RWPE1 (cell line): Measurements from ENCODE around the gene CYLD.

ENCODE experiments used
- CTCF ChIA-PET: fragments of 350-600 bp; sonication (Branson Sonifier 250); formaldehyde crosslinking; extraction: SDS; loops from one replicate; lab custom pipeline; 2021; lab: Yijun Ruan, JAX
- POLR2A ChIA-PET: fragments of 400-600 bp; formaldehyde crosslinking; extraction: SDS; loops from one replicate; lab custom pipeline; 2020; ENCODE audit warnings: antibody characterized with exemption; ENCODE audit not compliant: low non-redundant PET; lab: Yijun Ruan, JAX
- DNase-seq: peaks from one replicate; pipeline ENCODE4 v3.0.0; 2012; ENCODE audit warnings: low spot score
- H3K27ac ChIP-seq: fragments of 450-650 bp; 2 replicates; pipeline ENCODE4 v1.5.1; 2017
- TF ChIP-seq, protein P1 (sequence below): fragments of 450-650 bp; conservative IDR thresholded peaks from 2 replicates; pipeline ENCODE4 v1.5.1; 2017; ENCODE audit warnings: low read depth, mild to moderate bottlenecking

The CYLD gene

DNA sequence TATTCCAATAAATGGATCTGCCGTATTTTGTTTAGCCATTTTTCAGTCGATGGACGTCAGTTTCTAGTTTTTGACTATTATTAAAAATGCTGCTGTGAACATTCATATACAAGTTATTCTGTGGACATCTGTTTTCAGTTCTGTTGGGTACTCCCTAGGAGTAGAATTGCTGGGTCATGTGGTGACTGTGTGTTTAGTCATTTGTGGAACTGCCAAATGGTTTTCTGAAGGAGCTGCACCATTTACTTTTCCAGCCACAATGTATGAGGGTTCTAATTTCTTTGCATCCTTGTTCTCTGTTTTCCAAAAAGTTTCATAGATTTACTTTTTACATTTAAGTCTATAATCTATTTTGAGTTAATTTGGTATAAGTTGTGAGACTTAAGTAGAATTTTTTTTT is 29.5 kb downstream of the CYLD start:
- TF ChIP-seq, protein P1, sequence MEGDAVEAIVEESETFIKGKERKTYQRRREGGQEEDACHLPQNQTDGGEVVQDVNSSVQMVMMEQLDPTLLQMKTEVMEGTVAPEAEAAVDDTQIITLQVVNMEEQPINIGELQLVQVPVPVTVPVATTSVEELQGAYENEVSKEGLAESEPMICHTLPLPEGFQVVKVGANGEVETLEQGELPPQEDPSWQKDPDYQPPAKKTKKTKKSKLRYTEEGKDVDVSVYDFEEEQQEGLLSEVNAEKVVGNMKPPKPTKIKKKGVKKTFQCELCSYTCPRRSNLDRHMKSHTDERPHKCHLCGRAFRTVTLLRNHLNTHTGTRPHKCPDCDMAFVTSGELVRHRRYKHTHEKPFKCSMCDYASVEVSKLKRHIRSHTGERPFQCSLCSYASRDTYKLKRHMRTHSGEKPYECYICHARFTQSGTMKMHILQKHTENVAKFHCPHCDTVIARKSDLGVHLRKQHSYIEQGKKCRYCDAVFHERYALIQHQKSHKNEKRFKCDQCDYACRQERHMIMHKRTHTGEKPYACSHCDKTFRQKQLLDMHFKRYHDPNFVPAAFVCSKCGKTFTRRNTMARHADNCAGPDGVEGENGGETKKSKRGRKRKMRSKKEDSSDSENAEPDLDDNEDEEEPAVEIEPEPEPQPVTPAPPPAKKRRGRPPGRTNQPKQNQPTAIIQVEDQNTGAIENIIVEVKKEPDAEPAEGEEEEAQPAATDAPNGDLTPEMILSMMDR, result no peak
- ChIA-PET CTCF (no interaction called here), POLR2A (interaction anchor here (0.6 kb wide), 1 partner anchor 24 kb away, joined by 3 read pairs; no protein-coding TSS in a partner anchor)
- DNase-seq, result no peak
- no peak overlapping the region for H3K27ac ChIP-seq

DNA sequence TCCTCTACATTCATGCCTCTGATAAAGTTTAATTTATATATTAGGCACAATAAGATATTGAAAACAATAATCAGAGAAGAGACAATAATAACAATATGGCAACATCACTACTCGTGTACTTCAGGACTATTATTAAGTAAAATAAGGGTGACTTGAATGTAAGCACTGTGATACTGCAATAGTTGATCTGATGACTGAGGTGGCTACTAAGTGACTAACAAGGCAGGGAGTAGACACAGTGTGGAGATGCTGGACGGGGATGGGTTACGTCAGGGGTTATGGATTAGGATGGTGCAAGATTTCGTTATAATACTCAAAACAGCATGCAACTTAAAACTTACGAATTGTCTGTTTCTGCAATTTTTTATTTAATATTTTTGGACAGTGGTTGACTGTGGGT is 32.5 kb downstream of the CYLD start:
- TF ChIP-seq, protein P1, result no peak
- ChIA-PET POLR2A (no interaction called here), CTCF (interaction anchor here (0.7 kb wide), 1 partner anchor 32 kb away, joined by 3 read pairs; no protein-coding TSS in a partner anchor)
- H3K27ac ChIP-seq, result no peak overlapping the region
- DNase-seq, result no peak

DNA sequence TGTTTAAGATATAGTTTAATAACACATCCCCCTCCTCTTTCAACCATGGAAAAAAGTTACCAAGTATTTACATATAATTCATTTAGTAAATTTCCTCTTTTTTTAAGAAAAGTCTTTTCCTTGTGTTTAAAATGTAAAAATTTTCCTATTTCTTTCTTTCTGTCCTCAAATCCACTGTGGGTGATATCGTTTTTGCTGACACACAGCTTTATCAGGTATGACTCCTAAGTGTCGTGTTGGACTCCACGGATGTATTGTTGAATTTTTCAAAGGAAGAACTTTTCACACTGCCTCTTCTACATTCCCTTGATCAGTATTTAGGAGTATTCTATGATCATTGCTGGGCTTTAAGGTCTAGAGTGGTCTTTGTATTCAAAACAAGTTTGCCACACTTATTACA is 33.1 kb downstream of the CYLD start:
- TF ChIP-seq, protein P1, result no peak
- no peak overlapping the region for H3K27ac ChIP-seq
- ChIA-PET POLR2A (no interaction called here), CTCF (interaction anchor here (0.7 kb wide), 1 partner anchor 32 kb away, joined by 3 read pairs; no protein-coding TSS in a partner anchor)
- DNase-seq, result no peak

DNA sequence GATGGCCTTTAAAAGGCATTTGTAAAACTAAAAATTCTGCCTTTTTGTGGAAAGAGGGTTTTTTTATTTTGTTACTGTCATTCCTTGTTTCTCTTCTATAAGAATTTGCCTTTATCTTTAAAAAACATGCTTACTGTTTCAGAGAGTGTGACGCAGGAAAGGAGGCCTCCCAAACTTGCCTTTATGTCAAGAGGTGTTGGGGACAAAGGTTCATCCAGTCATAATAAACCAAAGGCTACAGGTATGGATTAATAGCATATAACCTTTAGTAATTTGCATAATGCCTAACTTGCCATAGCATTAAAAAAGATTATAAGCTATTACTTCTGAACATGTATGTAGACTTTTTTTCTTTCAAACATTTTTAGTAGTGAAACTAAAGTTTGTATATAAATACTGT is 34.2 kb downstream of the CYLD start:
- TF ChIP-seq, protein P1, result no peak
- H3K27ac ChIP-seq, result no peak overlapping the region
- CTCF ChIA-PET, result no interaction called here
- DNase-seq, result no peak
- POLR2A ChIA-PET, result no interaction called here

DNA sequence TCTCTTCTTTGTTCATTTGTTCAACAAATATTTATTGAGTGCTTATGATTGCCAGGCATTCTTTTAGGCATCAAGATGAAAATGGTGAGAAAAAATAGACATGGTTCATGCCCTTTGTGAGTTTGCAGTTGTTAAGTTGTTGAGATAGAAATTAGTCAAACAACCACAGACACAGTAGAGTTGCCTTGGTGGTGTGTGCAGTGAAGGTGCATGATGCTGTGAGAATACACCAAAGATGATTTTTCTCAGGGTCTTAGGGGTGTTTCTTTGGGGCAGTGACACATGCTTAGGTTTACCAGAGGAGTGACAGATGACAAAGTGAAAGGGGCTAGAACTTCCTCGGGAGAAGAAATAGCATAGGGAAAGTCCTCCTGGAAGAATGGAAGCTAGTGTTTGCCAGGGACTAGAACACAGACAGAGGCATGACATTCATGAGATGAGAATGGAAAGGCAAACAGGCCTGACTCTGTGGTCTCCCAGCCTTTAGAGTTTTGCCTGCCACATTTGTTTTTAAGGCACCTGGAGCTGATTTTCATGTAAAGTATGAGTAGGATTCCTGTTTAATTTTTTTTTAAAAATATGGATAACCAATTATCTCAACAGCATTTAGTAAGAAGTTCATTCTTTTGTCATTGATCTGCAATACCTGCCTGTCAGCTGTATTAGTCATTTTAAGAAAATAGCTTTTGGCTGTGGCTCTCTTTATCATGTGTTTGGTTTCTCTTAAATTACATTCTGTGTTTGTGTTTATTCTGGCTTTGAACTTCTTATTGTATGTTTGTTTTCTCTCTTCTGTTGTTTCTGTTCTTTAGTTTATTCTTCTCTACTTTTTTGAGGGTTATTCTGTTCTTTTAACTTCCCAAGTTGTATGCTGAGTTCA is 36.6 kb downstream of the CYLD start:
- CTCF ChIA-PET, result no interaction called here
- TF ChIP-seq, protein P1, result no peak
- POLR2A ChIA-PET, result no interaction called here
- no peak for DNase-seq
- H3K27ac ChIP-seq, result no peak overlapping the region

DNA sequence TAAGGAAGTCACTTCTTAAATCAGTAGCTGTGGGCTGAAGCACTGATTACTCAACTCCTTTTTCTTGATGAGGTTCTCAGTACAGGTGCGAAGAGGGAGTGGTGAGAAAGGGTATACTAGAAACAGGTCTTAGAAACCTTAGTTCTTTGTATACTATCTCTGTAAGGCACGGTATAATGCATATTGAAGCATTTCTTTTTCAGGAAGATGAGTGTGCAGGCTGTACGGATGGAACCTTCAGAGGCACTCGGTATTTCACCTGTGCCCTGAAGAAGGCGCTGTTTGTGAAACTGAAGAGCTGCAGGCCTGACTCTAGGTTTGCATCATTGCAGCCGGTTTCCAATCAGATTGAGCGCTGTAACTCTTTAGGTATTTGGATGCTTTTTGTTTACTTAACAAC is 39.2 kb downstream of the CYLD start:
- ChIA-PET POLR2A (no interaction called here), CTCF (no interaction called here)
- TF ChIP-seq, protein P1, result no peak
- no peak for DNase-seq
- no peak overlapping the region for H3K27ac ChIP-seq
